Panc1 (cell line): ENCODE data around the gene ZNF500. TPM values are rescaled to one million over a fixed set of nuclear protein-coding genes. Genes with fewer than 3 reads are reported as not detected.

Experiments
- ATAC-seq: fragments of 200-7000 bp; cut with Tn5 transposase; 2 replicates; pipeline ENCODE4 v1.9.1; 2020; ENCODE audit warnings: mild to moderate bottlenecking, moderate library complexity
- BruUV-seq: library from RNA; stranded (reverse); fragments of 400-500 nt; replicated peaks from 2 replicates; lab custom pipeline; 2021; lab: Mats Ljungman, UMichigan
- CTCF ChIA-PET: fragments of 300-600 bp; sonication (Branson Sonifier 250); formaldehyde crosslinking; loops from one replicate; lab custom pipeline; 2022; ENCODE audit warnings: antibody characterized with exemption; lab: Charles Lee
- POLR2A ChIA-PET: fragments of 300-600 bp; sonication (Branson Sonifier 250); formaldehyde crosslinking; loops from one replicate; lab custom pipeline; 2022; ENCODE audit warnings: antibody characterized with exemption; lab: Charles Lee
- DNase-seq: peaks from one replicate; pipeline ENCODE4 v3.0.0-alpha.2; 2010; ENCODE audit warnings: low read depth, low spot score
- H3K27ac ChIP-seq: 2 replicates; pipeline ENCODE4 v1.5.1; 2011; ENCODE audit warnings: mild to moderate bottlenecking, low read length, inconsistent platforms
- H3K27me3 ChIP-seq: fragments of 200-500 bp; sonication (Bioruptor generic); 2 replicates; pipeline ENCODE4 v1.6.0; 2014; ENCODE audit warnings: low read length, inconsistent platforms; ENCODE audit not compliant: control insufficient read depth, insufficient read depth
- H3K36me3 ChIP-seq: fragments of 200-500 bp; sonication (Bioruptor generic); 2 replicates; pipeline ENCODE4 v1.5.1; 2014; ENCODE audit warnings: inconsistent platforms, mild to moderate bottlenecking, low read length, moderate library complexity; ENCODE audit not compliant: control insufficient read depth, insufficient read depth
- H3K4me1 ChIP-seq: 2 replicates; pipeline ENCODE4 v1.5.1; 2011; ENCODE audit warnings: inconsistent platforms, mild to moderate bottlenecking, low read length, moderate library complexity; ENCODE audit not compliant: control insufficient read depth, insufficient read depth
- H3K4me3 ChIP-seq, 2 experiments: 2 replicates each; pipeline ENCODE4 v1.5.1; 2011 to 2012; ENCODE audit warnings: low read depth in 2 of 2, low read length in 2 of 2, mild to moderate bottlenecking in 2 of 2, inconsistent platforms in 1 of 2, moderate library complexity in 1 of 2
- H3K9me3 ChIP-seq: fragments of 200-500 bp; sonication (Bioruptor generic); 2 replicates; pipeline ENCODE4 v1.5.1; 2014; ENCODE audit warnings: low read depth, mild to moderate bottlenecking, inconsistent platforms, low read length, moderate library complexity; ENCODE audit not compliant: control insufficient read depth, insufficient read depth
- POLR2AphosphoS5 ChIP-seq: IDR thresholded peaks from 2 replicates; pipeline ENCODE4 v1.6.1; 2012; ENCODE audit warnings: mild to moderate bottlenecking, low read depth, low read length, moderate library complexity
- SIN3A ChIP-seq: IDR thresholded peaks from 2 replicates; pipeline ENCODE4 v1.6.1; 2012; ENCODE audit warnings: low read depth, mild to moderate bottlenecking, low read length, moderate library complexity, borderline replicate concordance; ENCODE audit not compliant: insufficient read depth
- TCF7L2 ChIP-seq: IDR thresholded peaks from 2 replicates; pipeline ENCODE4 v1.6.1; 2011; ENCODE audit warnings: mild to moderate bottlenecking, low read depth, low read length, inconsistent platforms
- in situ Hi-C: cut with HindIII; loops from 2 replicates; pipeline ENCODE4 v1.10.0; 2016; ENCODE audit warnings: low sequenced_read_pairs, low pct_unique_long_range_greater_than_20kb
- intact Hi-C: fragments of 100-400 bp; cut with micrococcal nuclease; formaldehyde crosslinking; loops from one replicate; pipeline ENCODE4 v1.10.0; 2022; ENCODE audit not compliant: unreplicated experiment
- total RNA-seq: library from RNA; stranded (reverse); gene quantifications from one replicate; pipeline ENCODE4 v1.2.1, GENCODE V29; 2021; ENCODE audit not compliant: unreplicated experiment
- TF ChIP-seq, protein P1 (sequence below), 2 experiments: IDR thresholded peaks; 2 replicates each; pipeline ENCODE4 v1.6.1; 2011 to 2012; ENCODE audit warnings: low read depth in 2 of 2, control low read depth in 1 of 2, low read length in 1 of 2, mild to moderate bottlenecking in 1 of 2, moderate library complexity in 1 of 2; ENCODE audit not compliant: insufficient read depth in 1 of 2
- TF ChIP-seq, protein P2 (sequence below): fragments of 450-650 bp; IDR thresholded peaks from 2 replicates; pipeline ENCODE4 v1.5.1; 2017; ENCODE audit warnings: mild to moderate bottlenecking

Gene ZNF500
- total RNA-seq, 1 experiment from 2014 or later, result 25.8 TPM

DNA sequence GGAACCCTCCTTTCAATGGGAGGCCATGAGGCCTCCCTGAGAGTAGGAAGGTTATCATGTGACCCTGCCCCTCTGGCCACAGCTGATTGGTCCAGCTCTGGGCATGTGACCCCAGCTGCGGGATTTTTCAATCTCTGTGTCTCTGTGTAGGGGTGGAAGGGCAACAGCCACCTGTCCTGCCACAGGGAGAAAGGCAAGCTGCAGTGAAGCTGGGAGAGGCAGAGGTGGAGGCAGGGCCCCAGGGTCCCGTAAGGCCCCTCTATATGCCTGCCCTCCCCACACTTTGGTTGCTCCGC, 21.7 kb downstream of the ZNF500 start:
- H3K36me3 ChIP-seq, result no peaks in the 10 kb centered on the region
- intact Hi-C loops, result no loop called here
- TF ChIP-seq, protein P1, sequence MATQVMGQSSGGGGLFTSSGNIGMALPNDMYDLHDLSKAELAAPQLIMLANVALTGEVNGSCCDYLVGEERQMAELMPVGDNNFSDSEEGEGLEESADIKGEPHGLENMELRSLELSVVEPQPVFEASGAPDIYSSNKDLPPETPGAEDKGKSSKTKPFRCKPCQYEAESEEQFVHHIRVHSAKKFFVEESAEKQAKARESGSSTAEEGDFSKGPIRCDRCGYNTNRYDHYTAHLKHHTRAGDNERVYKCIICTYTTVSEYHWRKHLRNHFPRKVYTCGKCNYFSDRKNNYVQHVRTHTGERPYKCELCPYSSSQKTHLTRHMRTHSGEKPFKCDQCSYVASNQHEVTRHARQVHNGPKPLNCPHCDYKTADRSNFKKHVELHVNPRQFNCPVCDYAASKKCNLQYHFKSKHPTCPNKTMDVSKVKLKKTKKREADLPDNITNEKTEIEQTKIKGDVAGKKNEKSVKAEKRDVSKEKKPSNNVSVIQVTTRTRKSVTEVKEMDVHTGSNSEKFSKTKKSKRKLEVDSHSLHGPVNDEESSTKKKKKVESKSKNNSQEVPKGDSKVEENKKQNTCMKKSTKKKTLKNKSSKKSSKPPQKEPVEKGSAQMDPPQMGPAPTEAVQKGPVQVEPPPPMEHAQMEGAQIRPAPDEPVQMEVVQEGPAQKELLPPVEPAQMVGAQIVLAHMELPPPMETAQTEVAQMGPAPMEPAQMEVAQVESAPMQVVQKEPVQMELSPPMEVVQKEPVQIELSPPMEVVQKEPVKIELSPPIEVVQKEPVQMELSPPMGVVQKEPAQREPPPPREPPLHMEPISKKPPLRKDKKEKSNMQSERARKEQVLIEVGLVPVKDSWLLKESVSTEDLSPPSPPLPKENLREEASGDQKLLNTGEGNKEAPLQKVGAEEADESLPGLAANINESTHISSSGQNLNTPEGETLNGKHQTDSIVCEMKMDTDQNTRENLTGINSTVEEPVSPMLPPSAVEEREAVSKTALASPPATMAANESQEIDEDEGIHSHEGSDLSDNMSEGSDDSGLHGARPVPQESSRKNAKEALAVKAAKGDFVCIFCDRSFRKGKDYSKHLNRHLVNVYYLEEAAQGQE (IDR thresholded peaks at IDR 0.05; ENCODE audit: insufficient read depth in 1 of 2, low read depth in 2 of 2, low read length in 1 of 2), result no peak
- TF ChIP-seq POLR2AphosphoS5, result no peak
- TF ChIP-seq SIN3A, result no peak
- TF ChIP-seq, protein P2, sequence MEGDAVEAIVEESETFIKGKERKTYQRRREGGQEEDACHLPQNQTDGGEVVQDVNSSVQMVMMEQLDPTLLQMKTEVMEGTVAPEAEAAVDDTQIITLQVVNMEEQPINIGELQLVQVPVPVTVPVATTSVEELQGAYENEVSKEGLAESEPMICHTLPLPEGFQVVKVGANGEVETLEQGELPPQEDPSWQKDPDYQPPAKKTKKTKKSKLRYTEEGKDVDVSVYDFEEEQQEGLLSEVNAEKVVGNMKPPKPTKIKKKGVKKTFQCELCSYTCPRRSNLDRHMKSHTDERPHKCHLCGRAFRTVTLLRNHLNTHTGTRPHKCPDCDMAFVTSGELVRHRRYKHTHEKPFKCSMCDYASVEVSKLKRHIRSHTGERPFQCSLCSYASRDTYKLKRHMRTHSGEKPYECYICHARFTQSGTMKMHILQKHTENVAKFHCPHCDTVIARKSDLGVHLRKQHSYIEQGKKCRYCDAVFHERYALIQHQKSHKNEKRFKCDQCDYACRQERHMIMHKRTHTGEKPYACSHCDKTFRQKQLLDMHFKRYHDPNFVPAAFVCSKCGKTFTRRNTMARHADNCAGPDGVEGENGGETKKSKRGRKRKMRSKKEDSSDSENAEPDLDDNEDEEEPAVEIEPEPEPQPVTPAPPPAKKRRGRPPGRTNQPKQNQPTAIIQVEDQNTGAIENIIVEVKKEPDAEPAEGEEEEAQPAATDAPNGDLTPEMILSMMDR, result no peak
- no peak for TF ChIP-seq TCF7L2
- no peaks in the 10 kb centered on the region for H3K27me3 ChIP-seq
- no peaks in the 10 kb centered on the region for H3K9me3 ChIP-seq
- no peaks in the 10 kb centered on the region for H3K4me1 ChIP-seq
- no peak overlapping the region for H3K27ac ChIP-seq
- ATAC-seq (no peak), DNase-seq (no peak)
- ChIA-PET POLR2A (no interaction called here), CTCF (no interaction called here)
- BruUV-seq, result no TSS peak
- in situ Hi-C loops, result no loop called here
- no peak overlapping the region for H3K4me3 ChIP-seq

GRCh38 chr16:4744555-4745273, 22.2 kb downstream of the ZNF500 start:
- in situ Hi-C loops (no loop called here), intact Hi-C loops (no loop called here)
- no TSS peak for BruUV-seq
- Histone ChIP-seq H3K27ac (no peak overlapping the region), H3K4me3 (no peak overlapping the region), H3K4me1 (no peaks in the 10 kb centered on the region), H3K27me3 (no peaks in the 10 kb centered on the region), H3K36me3 (no peaks in the 10 kb centered on the region), H3K9me3 (no peaks in the 10 kb centered on the region)
- DNase-seq, result no peak
- CTCF ChIA-PET, result no interaction called here
- no peak for TF ChIP-seq SIN3A
- no peak for TF ChIP-seq TCF7L2
- TF ChIP-seq, protein P2, result no peak
- no peak for TF ChIP-seq POLR2AphosphoS5
- TF ChIP-seq, protein P1 (IDR thresholded peaks at IDR 0.05; ENCODE audit: insufficient read depth in 1 of 2, low read depth in 2 of 2, low read length in 1 of 2), result no peak
- ATAC-seq, result peak; percentile 20; the same call in 1 of the 2 replicates
- POLR2A ChIA-PET, result no interaction called here
